ENCODE data around the gene MARK4.
A peak's percentile ranks its signal among the peaks of the same experiment; 100 is the strongest.
"Not testable (repeated sequence)": the region's sequence is repeated elsewhere in the genome, so short reads cannot be mapped to it uniquely, and the experiment has no call there.

The MARK4 gene

GRCh38 chr19:45333609-45334303 is 82.7 kb downstream of the MARK4 start:
- no peak for TF ChIP-seq CTCF (IDR thresholded peaks at IDR 0.05; ENCODE audit: extremely low read depth, missing control alignments)
- no peak for DNase-seq (ENCODE audit: low spot score)

DNA sequence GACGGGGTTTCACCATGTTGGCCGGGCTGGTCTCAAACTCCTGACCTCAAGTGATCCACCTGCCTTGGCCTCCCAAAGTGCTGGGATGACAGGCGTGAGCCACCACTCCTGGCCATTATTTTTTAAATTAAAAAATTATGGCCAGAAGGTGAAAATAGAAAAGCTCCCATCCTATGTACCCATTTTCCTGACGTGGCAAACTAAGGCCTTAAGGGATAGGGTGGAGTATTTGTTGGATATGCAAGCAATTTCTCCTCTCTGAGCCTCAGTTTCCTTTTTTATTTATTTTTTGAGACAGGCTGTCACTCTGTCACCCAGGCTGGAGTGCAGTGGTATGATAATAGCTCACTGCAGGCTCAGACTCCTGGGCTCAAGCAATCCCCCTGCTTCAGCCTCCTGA is 83.8 kb downstream of the MARK4 start:
- DNase-seq (ENCODE audit: low spot score): not testable (repeated sequence)

DNA sequence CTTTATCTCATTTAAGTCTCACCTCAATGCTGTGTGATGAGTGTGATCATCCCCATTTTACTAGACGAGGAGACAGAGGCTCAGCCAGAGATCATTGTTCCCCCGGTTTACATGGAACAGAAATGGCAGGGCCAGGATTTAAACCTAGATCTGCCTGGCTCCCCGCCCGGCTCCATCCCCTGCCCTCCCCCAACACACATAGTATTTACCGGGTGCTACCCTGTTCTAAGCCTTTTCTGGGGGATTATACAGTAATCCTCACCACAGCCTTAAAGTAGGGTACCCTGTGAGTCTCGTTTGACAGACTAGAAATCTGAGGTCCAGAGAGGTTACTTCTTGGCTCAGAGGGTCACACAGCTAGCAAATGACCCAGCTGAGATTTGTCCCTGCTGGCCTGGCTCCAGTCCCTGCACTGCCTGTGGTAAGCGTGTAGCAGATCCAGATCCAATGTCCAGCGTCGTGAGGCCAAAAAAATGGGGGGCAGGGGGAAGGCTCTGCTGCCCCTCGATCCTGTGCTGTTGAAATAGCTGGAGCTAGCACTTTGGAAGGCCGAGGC is 85.7 kb downstream of the MARK4 start:
- no peak for DNase-seq (ENCODE audit: low spot score)
- TF ChIP-seq CTCF (IDR thresholded peaks at IDR 0.05; ENCODE audit: extremely low read depth, missing control alignments): no peak

GRCh38 chr19:45339629-45340028 is 88.6 kb downstream of the MARK4 start:
- no peak for TF ChIP-seq CTCF (IDR thresholded peaks at IDR 0.05; ENCODE audit: extremely low read depth, missing control alignments)
- DNase-seq (ENCODE audit: low spot score): no peak

GRCh38 chr19:45340232-45340898 is 89.3 kb downstream of the MARK4 start, which contains the start of gene KLC3:
TSS of gene KLC3 (plus strand) at chr19:45340750. CDS start at chr19:45345542, 4,792 bp downstream.
- DNase-seq (ENCODE audit: low spot score): peak; percentile 75

GRCh38 chr19:45340899-45341453 is 89.9 kb downstream of the MARK4 start:
- no peak for DNase-seq (ENCODE audit: low spot score)
- TF ChIP-seq CTCF (IDR thresholded peaks at IDR 0.05; ENCODE audit: extremely low read depth, missing control alignments): no peak

More at GRCh38 chr19:45340232-45340898, 89.3 kb downstream of the MARK4 start, which contains the start of gene KLC3:
- TF ChIP-seq CTCF (IDR thresholded peaks at IDR 0.05; ENCODE audit: extremely low read depth, missing control alignments): no peak

GRCh38 chr19:45342911-45343310 is 91.8 kb downstream of the MARK4 start:
- no peak for DNase-seq (ENCODE audit: low spot score)
- TF ChIP-seq CTCF (IDR thresholded peaks at IDR 0.05; ENCODE audit: extremely low read depth, missing control alignments): no peak

All from GM20000 (cell line).